Nucleus accumbens (tissue), 56 donors: ENCODE measurements around the gene HOXA9.

Source experiments
- DNase-seq, 56 donors: peaks; one replicate each; lab custom pipeline; 2025; lab: John Stamatoyannopoulos, UW

Gene HOXA9

GRCh38 chr7:27165089-27165995 is at the start of gene HOXA9:
Gene HOXA9 (minus strand): TSS chr7:27165537. CDS start chr7:27165457, 80 bp downstream.
- DNase-seq = no peak

GRCh38 chr7:27214239-27214950 is 49.1 kb upstream of the HOXA9 start:
- DNase-seq = no peak

- no peak for DNase-seq
Observed at GRCh38 chr7:27213433-27214238, 48.3 kb upstream of the HOXA9 start.

- DNase-seq = no peak
Observed at GRCh38 chr7:27212497-27213432, 47.4 kb upstream of the HOXA9 start.

- no peak for DNase-seq
Observed at GRCh38 chr7:27211764-27212204, 46.4 kb upstream of the HOXA9 start.

GRCh38 chr7:27211084-27211446 is 45.7 kb upstream of the HOXA9 start:
- no peak for DNase-seq

- DNase-seq = peak in 9 of 56 donors; percentile 1 to 48 (median 18)
Observed at GRCh38 chr7:27210441-27211083, 45.2 kb upstream of the HOXA9 start.

GRCh38 chr7:27209933-27210440 is 44.6 kb upstream of the HOXA9 start:
- DNase-seq = peak in 1 of 56 donors; percentile 2

GRCh38 chr7:27208998-27209397 is 43.7 kb upstream of the HOXA9 start:
- DNase-seq = no peak

GRCh38 chr7:27207348-27207985 is 42.1 kb upstream of the HOXA9 start:
- no peak for DNase-seq

GRCh38 chr7:27205325-27206280 is 40.3 kb upstream of the HOXA9 start:
- no peak for DNase-seq

- DNase-seq = no peak
Observed at GRCh38 chr7:27204851-27205322, 39.5 kb upstream of the HOXA9 start.

- no peak for DNase-seq
Observed at GRCh38 chr7:27203964-27204594, 38.7 kb upstream of the HOXA9 start.

- DNase-seq = no peak
Observed at GRCh38 chr7:27203365-27203953, 38.1 kb upstream of the HOXA9 start.

GRCh38 chr7:27202862-27203134 is 37.5 kb upstream of the HOXA9 start:
- DNase-seq = no peak

- no peak for DNase-seq
Observed at GRCh38 chr7:27202018-27202861, 36.9 kb upstream of the HOXA9 start.
